AG09319 (cell line): ENCODE data around the gene PRG2.

Source experiments
- DNase-seq: peaks from one replicate; pipeline ENCODE4 v3.0.0-alpha.2; 2010; ENCODE audit warnings: low read depth; ENCODE audit errors: extremely low read depth
- TF ChIP-seq, protein P1 (sequence below): IDR thresholded peaks from 2 replicates; pipeline ENCODE4 v1.5.1; 2011; ENCODE audit warnings: low read depth, mild to moderate bottlenecking, inconsistent platforms, low read length, moderate library complexity

Gene PRG2

DNA sequence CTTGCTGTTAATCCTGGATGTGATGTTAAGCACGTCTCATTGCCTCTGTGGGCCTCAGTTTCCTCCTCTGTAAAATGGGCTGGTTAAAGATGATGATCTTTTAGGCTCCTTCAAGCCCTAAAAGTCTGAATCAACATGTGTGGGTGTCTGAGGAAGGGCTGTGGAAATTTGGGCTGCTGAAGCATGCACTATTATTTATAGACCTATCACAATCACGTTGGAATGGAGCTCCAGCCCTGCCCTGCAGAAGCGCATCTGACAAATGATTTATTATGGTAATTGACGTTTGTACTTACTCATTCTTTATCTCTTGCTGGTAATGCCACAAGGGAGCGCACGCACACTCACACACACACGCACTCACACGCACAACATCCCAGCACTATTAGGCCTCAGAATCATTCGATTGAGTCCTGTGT lies 31.9 kb downstream of the PRG2 start:
- TF ChIP-seq, protein P1, sequence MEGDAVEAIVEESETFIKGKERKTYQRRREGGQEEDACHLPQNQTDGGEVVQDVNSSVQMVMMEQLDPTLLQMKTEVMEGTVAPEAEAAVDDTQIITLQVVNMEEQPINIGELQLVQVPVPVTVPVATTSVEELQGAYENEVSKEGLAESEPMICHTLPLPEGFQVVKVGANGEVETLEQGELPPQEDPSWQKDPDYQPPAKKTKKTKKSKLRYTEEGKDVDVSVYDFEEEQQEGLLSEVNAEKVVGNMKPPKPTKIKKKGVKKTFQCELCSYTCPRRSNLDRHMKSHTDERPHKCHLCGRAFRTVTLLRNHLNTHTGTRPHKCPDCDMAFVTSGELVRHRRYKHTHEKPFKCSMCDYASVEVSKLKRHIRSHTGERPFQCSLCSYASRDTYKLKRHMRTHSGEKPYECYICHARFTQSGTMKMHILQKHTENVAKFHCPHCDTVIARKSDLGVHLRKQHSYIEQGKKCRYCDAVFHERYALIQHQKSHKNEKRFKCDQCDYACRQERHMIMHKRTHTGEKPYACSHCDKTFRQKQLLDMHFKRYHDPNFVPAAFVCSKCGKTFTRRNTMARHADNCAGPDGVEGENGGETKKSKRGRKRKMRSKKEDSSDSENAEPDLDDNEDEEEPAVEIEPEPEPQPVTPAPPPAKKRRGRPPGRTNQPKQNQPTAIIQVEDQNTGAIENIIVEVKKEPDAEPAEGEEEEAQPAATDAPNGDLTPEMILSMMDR, result no peak
- DNase-seq, result no peak

DNA sequence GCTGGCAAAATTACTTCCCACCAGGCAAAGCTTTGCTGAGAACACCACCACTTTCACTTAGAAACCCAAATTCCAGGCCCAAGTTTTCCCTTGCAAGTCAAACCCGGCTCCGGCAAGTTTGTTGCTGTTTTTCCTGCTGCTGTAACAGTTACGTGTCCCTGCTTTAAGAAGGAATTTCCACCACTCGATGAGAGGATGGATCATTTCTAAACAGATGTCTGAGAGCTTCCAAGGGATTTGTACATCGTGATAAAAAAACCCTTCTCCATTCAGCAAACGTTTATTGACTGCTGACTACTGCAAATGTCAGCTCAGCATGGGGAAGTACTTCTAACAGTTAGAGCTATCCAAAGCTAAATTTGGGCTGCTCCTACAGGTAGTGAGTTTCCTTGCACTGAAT lies 32.6 kb downstream of the PRG2 start:
- DNase-seq, result no peak
- TF ChIP-seq, protein P1, result no peak

DNA sequence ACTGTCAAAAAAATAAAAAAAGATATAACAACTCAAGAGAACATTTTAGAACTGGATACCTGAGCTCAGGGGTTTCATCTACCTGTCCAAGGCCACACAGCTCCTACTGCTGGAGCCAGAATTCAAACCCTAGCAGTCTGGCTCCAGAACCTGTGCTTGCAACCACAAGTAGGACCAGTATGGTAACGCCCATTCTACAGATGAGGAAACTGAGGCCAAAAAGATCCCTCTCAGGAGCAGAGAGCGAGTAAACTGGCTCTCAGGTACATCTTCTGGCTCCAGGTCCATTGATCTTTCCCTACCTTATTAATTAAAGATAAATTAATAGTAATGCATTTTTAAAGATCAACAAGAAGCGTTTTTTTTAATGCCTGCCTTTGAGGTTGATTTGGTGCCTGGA lies 33.1 kb downstream of the PRG2 start:
- DNase-seq, result no peak
- TF ChIP-seq, protein P1, result no peak

DNA sequence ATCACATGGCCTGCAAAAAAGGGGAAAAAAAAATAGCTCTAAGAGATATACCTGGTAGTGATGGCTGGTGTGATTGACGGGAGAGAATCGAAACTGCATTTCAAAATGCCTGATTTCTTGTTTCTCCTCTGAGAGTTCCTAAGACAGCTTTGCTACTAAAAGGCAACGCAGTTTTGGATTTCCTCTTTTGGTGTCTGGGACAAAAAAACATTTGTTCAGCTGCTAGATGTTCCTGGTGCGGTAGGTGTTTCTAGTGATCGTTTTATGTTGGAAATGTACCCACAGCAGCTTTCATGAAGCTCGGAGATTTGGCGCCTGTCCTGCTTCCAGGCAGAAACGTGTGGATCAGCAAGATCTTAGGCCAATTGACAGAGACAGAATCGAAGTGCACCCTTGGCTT lies 34.2 kb downstream of the PRG2 start:
- DNase-seq, result no peak
- TF ChIP-seq, protein P1, result no peak

DNA sequence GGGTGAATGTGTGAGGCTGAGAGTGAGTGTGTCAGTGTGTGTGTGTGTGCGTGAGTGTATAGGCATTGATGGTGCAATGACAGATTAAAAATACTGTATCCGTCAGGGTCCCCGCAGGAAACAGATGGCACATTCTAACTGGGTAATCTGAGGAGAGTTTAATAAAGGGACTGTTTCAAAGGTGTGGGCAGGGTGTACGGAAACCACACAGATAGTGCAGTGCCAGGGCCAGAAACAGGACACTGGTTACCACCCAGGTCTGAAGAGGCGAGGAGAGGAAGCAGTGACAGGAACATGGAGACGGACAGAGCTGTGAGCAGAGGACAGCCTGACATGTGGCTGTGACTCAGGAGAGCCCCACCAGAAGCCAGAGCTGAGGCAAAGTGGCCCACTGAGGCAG lies 35.8 kb downstream of the PRG2 start:
- TF ChIP-seq, protein P1, result no peak
- no peak for DNase-seq

DNA sequence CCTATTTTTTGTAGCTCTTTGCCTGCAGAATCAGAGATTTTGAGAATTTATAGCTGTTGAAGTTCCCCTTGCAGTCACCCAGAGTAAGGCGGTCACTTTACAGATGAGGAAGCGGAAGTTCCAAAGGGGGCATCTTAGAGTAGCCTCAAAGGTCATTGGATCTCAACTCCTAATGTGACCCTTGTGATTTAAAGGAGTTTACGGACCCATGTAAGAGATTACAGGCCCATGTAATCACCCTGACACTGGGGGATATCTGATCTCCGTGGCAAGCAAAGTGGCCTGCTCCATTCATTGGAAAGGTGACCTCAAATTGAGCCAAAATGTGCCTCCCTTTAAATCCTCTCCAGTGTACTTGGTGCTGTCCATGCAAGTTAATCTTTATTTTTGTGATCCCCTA lies 36.6 kb downstream of the PRG2 start:
- TF ChIP-seq, protein P1, result no peak

DNA sequence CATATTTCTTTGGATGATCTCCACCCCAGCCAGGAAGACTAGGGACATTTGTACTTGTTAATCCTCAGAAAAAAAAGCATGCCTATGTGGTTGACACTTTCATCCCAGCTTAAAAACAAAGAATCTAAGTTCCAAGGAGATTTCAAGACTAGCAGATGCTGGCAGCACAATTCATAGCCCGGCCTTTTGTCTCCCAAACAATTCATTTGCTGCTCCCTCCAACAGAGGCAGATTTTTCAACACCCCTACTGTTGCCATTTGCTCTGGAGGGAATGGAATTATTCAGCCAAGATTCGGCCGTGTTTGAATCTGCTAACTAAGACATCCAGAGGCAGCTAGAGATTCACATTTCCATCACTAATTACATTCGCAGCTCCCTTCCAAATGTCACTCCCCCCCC lies 37.0 kb downstream of the PRG2 start:
- TF ChIP-seq, protein P1, result no peak

More for the DNA sequence above, 36.6 kb downstream of the PRG2 start:
- no peak for DNase-seq

DNA sequence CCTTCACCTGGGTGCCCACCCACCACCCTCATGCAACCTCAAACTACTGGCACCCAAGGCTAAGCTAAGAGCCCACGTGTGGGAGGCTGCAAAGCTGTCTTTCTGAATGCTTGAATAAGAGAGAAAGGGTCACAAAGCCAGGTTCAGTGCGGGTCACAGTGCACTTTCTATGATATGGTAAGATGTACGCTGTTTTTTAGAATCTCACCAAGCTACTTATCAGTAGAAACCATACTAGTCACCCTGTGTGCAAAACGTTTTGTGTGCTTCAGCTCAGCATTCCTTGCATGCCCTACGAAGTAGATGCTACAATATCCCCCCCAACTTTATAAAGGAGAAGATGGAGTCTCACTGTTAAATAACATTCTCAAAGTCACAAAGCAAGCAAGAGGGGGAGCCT lies 37.4 kb downstream of the PRG2 start:
- TF ChIP-seq, protein P1, result no peak
- no peak for DNase-seq

More for the DNA sequence above, 37.0 kb downstream of the PRG2 start:
- no peak for DNase-seq
